NCI-H187 (cell line): Measurements from ENCODE around the gene NR6A1.

Experiments used
- DNase-seq, 2 experiments: peaks; one replicate each; lab custom pipeline; 2025; lab: John Stamatoyannopoulos, UW

Gene NR6A1

GRCh38 chr9:124658165-124659017, 112.7 kb downstream of the NR6A1 start:
- DNase-seq = peak; percentile 15 to 41

DNA sequence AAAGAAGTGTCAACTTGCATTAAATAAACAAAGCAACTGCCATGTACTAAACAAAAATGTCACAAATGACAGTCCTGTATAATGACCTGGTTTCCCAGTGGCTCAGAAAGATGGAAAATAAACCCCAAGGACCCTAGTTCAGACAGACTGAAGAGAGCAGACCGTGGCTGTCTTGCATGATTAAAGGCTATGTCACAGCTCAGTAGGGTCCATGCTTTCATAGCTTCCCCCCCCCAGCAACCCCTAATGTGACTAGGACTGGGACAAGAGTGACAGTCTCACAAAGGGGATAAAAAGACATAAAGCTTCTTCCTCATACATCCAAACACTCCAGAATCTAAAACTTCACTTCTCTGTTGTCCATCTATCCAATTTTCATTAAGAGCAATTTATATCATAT, 113.6 kb downstream of the NR6A1 start:
- no peak for DNase-seq

DNA sequence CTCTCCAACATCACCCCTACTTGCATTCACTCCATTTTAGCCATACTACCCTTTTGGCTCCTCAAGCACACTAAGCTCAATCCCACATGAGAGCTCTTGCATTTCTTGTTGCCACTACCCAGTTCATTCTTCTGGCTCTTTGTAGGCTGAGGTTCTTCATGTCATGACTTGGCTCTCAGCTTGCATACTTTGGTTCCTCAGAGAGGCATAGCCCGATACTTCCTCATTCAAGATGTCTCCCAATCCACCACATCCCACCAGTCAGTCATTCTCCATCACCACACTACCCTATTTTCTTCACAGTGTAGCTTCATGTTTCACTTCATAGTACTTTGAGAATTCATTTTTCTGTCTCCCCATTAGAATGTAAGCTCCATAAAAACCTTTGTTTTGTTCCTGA, 116.7 kb downstream of the NR6A1 start:
- DNase-seq = no peak

DNA sequence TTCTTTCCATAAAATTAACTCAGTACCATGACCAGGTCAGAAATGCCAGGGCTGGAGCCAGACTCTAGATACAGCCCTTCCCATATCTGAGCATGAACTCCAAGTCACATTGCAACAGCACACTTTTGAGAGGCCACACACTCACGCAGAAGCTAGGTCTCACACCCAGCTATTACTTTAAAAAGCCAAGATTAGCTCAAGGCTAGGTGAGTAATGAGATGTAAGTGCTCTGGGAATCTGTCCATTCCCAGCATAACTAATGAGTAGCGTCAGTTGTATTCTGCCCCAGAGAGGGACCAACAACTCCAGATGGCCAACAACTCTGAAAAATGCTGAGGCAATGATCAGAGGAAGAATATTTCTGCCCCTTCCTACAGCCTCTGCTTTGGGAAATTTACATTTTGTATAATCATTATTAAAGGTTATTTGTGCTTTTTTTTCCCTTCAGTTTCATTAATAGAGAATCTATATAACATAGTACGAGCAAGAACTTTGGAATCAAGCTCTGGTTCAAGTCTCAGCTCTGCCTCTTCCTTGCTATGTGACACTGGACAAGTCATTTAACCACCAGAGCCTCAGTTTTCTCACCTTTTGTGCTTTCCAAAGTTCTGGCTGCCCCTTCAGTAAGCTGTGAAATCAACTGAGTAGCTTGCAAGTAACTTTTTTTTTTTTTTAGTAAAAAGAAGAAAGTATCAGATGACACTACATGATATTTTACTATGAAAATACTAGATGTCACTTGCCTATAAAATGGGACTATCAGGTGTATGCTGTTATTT, 118.3 kb downstream of the NR6A1 start:
- no peak for DNase-seq

GRCh38 chr9:124652203-124652602, 118.9 kb downstream of the NR6A1 start:
- no peak for DNase-seq

DNA sequence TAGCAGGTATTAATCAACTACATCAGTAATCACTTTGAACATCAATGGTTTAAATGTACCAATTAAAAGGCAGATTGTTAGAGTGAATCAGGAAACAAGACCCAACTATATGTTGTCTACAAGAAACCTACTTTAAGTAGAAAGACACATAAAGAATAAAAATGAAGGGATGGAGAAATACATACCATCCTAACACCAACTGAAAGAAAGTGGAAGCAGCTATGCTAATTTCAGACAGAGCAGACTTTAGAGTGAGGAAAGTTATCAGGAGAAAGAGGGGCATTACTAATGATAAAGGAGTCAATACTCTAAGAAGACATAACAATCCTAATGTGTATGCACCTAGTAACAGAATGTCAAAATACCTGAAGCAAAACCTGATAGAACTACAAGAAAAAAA, 125.8 kb downstream of the NR6A1 start:
- no peak for DNase-seq

- no peak for DNase-seq
These were observed 131.5 kb downstream of the NR6A1 start for GRCh38 chr9:124639637-124640036.

DNA sequence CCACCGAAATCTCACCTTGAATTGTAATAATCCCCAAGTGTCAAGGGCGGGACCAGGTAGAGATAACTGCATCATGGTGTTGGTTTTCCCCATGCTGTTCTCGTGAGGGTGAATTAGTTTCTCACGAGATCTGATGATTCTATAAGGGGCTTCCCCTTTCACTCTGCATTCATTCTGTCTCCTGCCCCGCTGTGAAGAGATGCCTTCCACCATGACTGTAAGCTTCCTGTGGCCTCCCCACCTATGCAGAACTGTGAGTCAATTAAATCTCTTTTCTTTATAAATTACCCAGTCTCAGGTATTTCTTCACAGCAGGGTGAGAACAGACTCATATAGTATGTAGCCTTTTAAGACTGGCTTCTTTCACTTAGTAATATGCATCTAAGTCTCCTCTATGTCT, 135.8 kb downstream of the NR6A1 start:
- no peak for DNase-seq

- DNase-seq = no peak
These were observed 139.0 kb downstream of the NR6A1 start for GRCh38 chr9:124632077-124632621.

DNA sequence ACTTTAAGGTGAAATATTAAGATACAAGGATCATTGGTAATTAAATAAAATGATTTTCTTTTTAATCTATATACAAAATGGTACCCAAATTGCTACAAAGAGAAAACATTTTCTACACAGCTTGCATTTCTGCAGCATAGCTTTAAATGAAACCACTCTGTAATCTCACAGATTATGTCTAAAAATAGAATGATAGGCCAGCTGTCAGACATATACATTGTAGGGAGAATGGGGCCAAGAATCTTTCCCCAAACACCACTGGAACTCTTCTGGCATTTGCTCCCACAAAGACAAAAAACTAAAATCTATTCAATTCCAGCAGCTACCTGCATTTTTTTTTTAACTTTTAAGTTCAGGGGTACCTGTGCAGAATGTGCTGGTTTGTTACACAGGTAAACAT, 139.8 kb downstream of the NR6A1 start:
- DNase-seq = no peak

DNA sequence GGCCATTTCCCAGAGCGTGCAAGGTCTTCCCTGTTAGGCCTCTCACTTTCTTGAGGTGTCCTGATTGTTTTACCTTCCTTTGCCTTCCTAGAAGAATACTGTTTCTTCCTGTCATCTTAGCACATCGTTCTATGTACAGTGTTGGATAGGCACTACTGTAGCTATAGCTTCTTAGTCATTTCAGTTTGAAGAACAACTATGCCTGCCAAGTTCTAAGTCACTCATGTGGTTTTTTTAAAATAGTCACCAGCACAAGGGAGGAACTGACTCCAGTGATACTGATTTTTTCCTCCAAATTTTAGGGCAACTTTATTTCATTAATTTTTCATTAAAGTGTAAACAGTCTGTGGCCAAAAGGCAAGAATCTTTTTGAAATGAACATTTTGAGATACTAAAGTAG, 141.5 kb downstream of the NR6A1 start:
- DNase-seq = no peak

- no peak for DNase-seq
These were observed 142.4 kb downstream of the NR6A1 start for GRCh38 chr9:124628741-124629140.

DNA sequence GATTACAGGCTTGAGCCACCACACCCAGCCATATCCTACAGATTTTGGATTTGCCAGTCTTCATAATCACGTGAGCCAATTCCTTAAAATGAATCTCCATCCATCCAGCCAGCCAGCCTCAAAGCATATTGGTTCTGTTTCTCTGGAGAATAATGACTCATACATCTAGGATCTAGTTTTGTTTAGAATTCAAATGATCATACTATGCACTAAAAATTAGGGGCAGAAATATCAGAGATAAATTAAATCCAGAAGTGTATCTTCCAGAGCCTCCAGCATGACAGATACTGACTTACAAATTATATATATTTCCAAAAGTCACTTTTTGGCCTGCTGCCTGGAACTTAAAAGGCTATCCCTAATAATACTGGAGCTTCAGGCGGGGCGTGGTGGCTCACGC, 144.8 kb downstream of the NR6A1 start:
- DNase-seq = no peak

DNA sequence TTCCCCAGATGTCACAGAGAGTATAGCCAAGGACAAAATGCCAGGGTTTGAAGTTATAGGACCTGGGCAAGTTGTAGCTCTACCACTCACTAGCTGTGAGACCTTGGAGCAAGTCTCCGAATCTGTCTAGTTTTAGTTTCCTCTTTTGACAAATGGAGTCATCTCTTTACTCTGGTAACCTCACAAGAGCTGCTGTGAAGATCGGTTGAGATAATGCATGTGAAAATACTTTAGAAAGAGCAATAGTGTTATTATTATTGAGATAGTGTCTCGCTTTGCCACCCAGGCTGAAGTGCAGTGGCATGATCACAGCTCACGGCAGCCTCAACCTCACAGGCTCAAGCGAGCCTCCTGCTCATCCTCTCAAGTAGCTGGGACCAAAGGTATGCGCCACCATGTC, 146.0 kb downstream of the NR6A1 start:
- no peak for DNase-seq

- DNase-seq = no peak
These were observed 146.4 kb downstream of the NR6A1 start for GRCh38 chr9:124624735-124624992.

GRCh38 chr9:124623966-124624734, 147.0 kb downstream of the NR6A1 start:
- DNase-seq = no peak

GRCh38 chr9:124622882-124623281, 148.2 kb downstream of the NR6A1 start:
- DNase-seq = no peak

- DNase-seq = no peak
These were observed 149.5 kb downstream of the NR6A1 start for GRCh38 chr9:124621371-124622328.

DNA sequence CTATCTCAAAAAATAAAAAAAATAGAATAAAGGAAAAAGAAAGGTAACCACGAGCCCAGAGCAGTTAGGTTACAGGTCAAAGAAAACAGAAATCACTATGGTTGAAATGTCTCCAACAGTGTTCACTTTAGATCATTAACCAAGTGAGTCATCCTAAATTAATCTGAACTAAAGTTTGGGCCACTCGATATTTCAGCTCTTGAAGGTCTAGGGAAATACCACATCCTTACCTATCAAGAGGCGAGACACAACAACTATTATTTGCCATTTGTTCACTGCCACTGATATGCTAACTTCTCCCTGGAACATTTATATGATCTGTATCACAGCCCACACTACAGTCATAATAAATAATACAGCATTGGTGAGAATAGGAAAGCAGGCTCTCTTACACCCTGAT, 152.6 kb downstream of the NR6A1 start:
- no peak for DNase-seq

DNA sequence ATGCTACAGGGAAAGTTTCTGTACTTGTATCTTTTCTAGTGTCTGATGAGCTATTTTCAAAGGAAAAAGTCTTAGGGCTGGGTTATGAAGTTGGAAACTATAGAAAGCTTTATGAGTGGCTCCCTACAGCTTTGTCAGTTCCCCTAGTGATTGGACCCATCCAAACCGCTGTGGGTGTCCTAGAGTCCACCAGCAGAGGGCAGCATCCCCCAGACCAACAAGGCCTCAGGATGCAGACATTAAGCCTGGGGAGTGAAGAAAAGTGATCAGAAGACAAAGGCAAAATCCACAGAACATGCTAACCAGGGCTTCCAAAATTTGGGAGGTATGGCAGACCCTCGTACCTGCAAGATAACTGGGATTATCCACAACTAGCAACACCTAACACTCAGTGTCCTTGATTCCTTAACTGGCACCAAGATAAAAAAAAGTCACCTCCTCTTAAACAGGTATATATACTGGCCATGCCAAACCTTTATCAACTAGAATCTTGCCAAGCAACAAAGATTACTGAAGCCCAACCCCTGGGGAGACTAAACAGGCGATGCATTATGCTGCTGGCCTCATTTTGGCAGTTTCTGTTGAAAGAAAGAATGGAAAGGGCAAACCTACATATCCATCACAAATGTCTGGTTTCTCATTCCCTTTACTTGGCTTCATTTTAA, 153.5 kb downstream of the NR6A1 start:
- DNase-seq = peak in 1 of 2 experiments; percentile 31

- DNase-seq = no peak
These were observed 154.2 kb downstream of the NR6A1 start for GRCh38 chr9:124616961-124617360.
